HEK293 (cell line): ENCODE results near the gene ABCC10.

Source experiments
- CTCF ChIA-PET: fragments of 350-600 bp; formaldehyde crosslinking; extraction: SDS; loops from one replicate; lab custom pipeline; 2021; ENCODE audit warnings: antibody characterized with exemption; lab: Yijun Ruan, JAX
- POLR2A ChIA-PET: fragments of 300-600 bp; formaldehyde crosslinking; extraction: SDS; loops from one replicate; lab custom pipeline; 2020; ENCODE audit warnings: antibody characterized with exemption, inconsistent platforms; lab: Yijun Ruan, JAX
- H3K27ac ChIP-seq: fragments of 200-500 bp; sonication (Bioruptor generic); 2 replicates; pipeline ENCODE4 v1.5.1; 2014; ENCODE audit warnings: low read depth, low read length, control low read depth, inconsistent platforms; ENCODE audit errors: extremely low read depth
- H3K36me3 ChIP-seq, 2 experiments: fragments of 200-500 bp in 1 of 2; sonication (Bioruptor generic) in 1 of 2; 1 replicate in 1 of 2; 2 replicates in 1 of 2; pipeline ENCODE4 v1.5.1; 2014 to 2017; ENCODE audit warnings: inconsistent platforms in 2 of 2, low read length in 2 of 2; ENCODE audit not compliant: control insufficient read depth in 2 of 2, insufficient read depth in 1 of 2
- H3K4me1 ChIP-seq: fragments of 200-500 bp; sonication (Bioruptor generic); 2 replicates; pipeline ENCODE4 v1.5.1; 2014; ENCODE audit warnings: mild to moderate bottlenecking, low read length, inconsistent platforms; ENCODE audit not compliant: control insufficient read depth, insufficient read depth
- H3K4me3 ChIP-seq: 2 replicates; pipeline ENCODE4 v1.5.1; 2011; ENCODE audit warnings: low read depth, mild to moderate bottlenecking, control low read depth, low read length, moderate library complexity
- H3K9me3 ChIP-seq: fragments of 200-500 bp; sonication (Bioruptor generic); 2 replicates; pipeline ENCODE4 v1.5.1; 2014; ENCODE audit warnings: low read depth, low read length, inconsistent platforms; ENCODE audit not compliant: control insufficient read depth, insufficient read depth
- EGR2 ChIP-seq: fragments of 450-650 bp; formaldehyde crosslinking; IDR thresholded peaks from 2 replicates; pipeline ENCODE4 v1.5.1; 2016; ENCODE audit warnings: low read depth, missing biosample characterization, missing genetic modification characterization
- HIC1 ChIP-seq: fragments of 450-650 bp; formaldehyde crosslinking; IDR thresholded peaks from 2 replicates; pipeline ENCODE4 v1.5.1; 2016; ENCODE audit warnings: missing biosample characterization, missing genetic modification characterization
- INSM2 ChIP-seq: fragments of 450-650 bp; formaldehyde crosslinking; IDR thresholded peaks from 2 replicates; pipeline ENCODE4 v1.5.1; 2016; ENCODE audit warnings: missing biosample characterization, missing genetic modification characterization
- KLF17 ChIP-seq: fragments of 450-650 bp; formaldehyde crosslinking; IDR thresholded peaks from 2 replicates; pipeline ENCODE4 v1.5.1; 2016; ENCODE audit warnings: missing biosample characterization, missing genetic modification characterization
- KLF8 ChIP-seq: fragments of 450-650 bp; formaldehyde crosslinking; IDR thresholded peaks from 2 replicates; pipeline ENCODE4 v1.5.1; 2016; ENCODE audit warnings: missing biosample characterization, missing genetic modification characterization
- ZBTB26 ChIP-seq: fragments of 450-650 bp; formaldehyde crosslinking; optimal IDR thresholded peaks from 2 replicates; pipeline ENCODE3; 2016; ENCODE audit warnings: missing biosample characterization, mild to moderate bottlenecking, missing genetic modification characterization
- ZBTB7A ChIP-seq: fragments of 450-650 bp; formaldehyde crosslinking; IDR thresholded peaks from 2 replicates; pipeline ENCODE4 v1.5.1; 2016; ENCODE audit warnings: low read depth, missing biosample characterization, missing genetic modification characterization
- ZFP37 ChIP-seq: fragments of 450-650 bp; formaldehyde crosslinking; IDR thresholded peaks from 2 replicates; pipeline ENCODE4 v1.5.1; 2016; ENCODE audit warnings: missing biosample characterization, missing genetic modification characterization
- ZNF132 ChIP-seq: fragments of 450-650 bp; formaldehyde crosslinking; IDR thresholded peaks from 2 replicates; pipeline ENCODE4 v1.5.1; 2017; ENCODE audit warnings: missing biosample characterization, missing genetic modification characterization, borderline replicate concordance
- ZNF133 ChIP-seq: fragments of 450-650 bp; formaldehyde crosslinking; IDR thresholded peaks from 2 replicates; pipeline ENCODE4 v1.5.1; 2016; ENCODE audit warnings: missing biosample characterization, missing genetic modification characterization
- ZNF18 ChIP-seq: fragments of 450-650 bp; formaldehyde crosslinking; IDR thresholded peaks from 2 replicates; pipeline ENCODE4 v1.5.1; 2016; ENCODE audit warnings: missing biosample characterization, missing genetic modification characterization
- ZNF596 ChIP-seq: fragments of 450-650 bp; IDR thresholded peaks from 2 replicates; pipeline ENCODE4 v1.5.0; 2018; ENCODE audit warnings: missing biosample characterization, mild to moderate bottlenecking, missing genetic modification characterization, moderate library complexity
- ZNF660 ChIP-seq: fragments of 450-650 bp; IDR thresholded peaks from 2 replicates; pipeline ENCODE4 v1.5.1; 2018; ENCODE audit warnings: missing biosample characterization, mild to moderate bottlenecking, missing genetic modification characterization
- ZNF785 ChIP-seq: fragments of 450-650 bp; formaldehyde crosslinking; IDR thresholded peaks from 2 replicates; pipeline ENCODE4 v1.5.1; 2016; ENCODE audit warnings: missing biosample characterization, missing genetic modification characterization
- TF ChIP-seq, protein P1 (sequence below): fragments of 450-650 bp; formaldehyde crosslinking; IDR thresholded peaks from 2 replicates; pipeline ENCODE4 v1.5.0; 2017; ENCODE audit warnings: missing biosample characterization, missing genetic modification characterization, borderline replicate concordance
- TF ChIP-seq, protein P2 (sequence below): fragments of 450-650 bp; formaldehyde crosslinking; IDR thresholded peaks from 2 replicates; pipeline ENCODE4 v1.5.1; 2017; ENCODE audit warnings: missing biosample characterization, missing genetic modification characterization

The ABCC10 gene

DNA sequence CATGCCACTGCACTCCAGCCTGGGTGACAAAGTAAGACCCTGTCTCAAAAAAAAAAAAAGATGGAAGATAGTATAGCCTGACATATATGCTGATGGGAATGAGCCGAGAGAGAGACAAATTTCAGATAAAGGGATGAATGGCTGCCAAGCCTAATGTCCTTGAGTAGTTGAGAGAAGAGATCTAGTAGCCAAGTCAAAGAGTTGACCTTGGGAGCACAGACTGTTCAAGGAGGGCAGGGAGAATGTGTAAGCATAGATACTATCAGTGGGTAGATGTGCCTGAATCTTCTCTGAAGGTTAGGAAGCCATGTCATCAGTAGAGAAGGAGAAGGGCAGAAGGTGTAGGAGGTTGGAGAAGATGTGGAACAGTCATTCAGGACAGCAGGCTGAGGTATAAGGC, 20.0 kb upstream of the ABCC10 start (continued):
- TF ChIP-seq ZBTB26 (tag by site-specific recombination) (no peak), ZNF785 (no peak), ZNF18 (tag by site-specific recombination) (no peak)

- Histone ChIP-seq H3K9me3 (no peaks in the 10 kb centered on the region), H3K4me3 (no peak overlapping the region), H3K27ac (no peak overlapping the region), H3K4me1 (no peaks in the 10 kb centered on the region), H3K36me3 (peaks cover 0 to 60% of the 10 kb centered on the region in 2 experiments; a peak in 1 of 3 replicates)
- ChIA-PET CTCF (no interaction called here), POLR2A (no interaction called here)
- no peak for TF ChIP-seq INSM2 (tag by site-specific recombination)
- no peak for TF ChIP-seq HIC1
- no peak for TF ChIP-seq ZNF133
- no peak for TF ChIP-seq ZNF660 (tag by site-specific recombination)
- no peak for TF ChIP-seq ZNF132 (tag by site-specific recombination)
- no peak for TF ChIP-seq ZNF596 (tag by site-specific recombination)
- TF ChIP-seq, protein P1, sequence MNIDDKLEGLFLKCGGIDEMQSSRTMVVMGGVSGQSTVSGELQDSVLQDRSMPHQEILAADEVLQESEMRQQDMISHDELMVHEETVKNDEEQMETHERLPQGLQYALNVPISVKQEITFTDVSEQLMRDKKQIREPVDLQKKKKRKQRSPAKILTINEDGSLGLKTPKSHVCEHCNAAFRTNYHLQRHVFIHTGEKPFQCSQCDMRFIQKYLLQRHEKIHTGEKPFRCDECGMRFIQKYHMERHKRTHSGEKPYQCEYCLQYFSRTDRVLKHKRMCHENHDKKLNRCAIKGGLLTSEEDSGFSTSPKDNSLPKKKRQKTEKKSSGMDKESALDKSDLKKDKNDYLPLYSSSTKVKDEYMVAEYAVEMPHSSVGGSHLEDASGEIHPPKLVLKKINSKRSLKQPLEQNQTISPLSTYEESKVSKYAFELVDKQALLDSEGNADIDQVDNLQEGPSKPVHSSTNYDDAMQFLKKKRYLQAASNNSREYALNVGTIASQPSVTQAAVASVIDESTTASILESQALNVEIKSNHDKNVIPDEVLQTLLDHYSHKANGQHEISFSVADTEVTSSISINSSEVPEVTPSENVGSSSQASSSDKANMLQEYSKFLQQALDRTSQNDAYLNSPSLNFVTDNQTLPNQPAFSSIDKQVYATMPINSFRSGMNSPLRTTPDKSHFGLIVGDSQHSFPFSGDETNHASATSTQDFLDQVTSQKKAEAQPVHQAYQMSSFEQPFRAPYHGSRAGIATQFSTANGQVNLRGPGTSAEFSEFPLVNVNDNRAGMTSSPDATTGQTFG (tag by site-specific recombination): no peak
- TF ChIP-seq ZBTB7A: no peak
- TF ChIP-seq KLF17 (tag by site-specific recombination): no peak
- TF ChIP-seq ZFP37: no peak
- no peak for TF ChIP-seq EGR2 (tag by site-specific recombination)
- TF ChIP-seq, protein P2, sequence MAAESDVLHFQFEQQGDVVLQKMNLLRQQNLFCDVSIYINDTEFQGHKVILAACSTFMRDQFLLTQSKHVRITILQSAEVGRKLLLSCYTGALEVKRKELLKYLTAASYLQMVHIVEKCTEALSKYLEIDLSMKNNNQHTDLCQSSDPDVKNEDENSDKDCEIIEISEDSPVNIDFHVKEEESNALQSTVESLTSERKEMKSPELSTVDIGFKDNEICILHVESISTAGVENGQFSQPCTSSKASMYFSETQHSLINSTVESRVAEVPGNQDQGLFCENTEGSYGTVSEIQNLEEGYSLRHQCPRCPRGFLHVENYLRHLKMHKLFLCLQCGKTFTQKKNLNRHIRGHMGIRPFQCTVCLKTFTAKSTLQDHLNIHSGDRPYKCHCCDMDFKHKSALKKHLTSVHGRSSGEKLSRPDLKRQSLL (tag by site-specific recombination): no peak
- no peak for TF ChIP-seq KLF8 (tag by site-specific recombination)
- TF ChIP-seq, all 188 proteins: peak for 0
Measured at GRCh38 chr6:43408259-43408658, 19.1 kb upstream of the ABCC10 start.
